Neural cell (in vitro differentiated cells): ENCODE results near the gene MXD1. TPM values are rescaled to one million over a fixed set of nuclear protein-coding genes. Genes with fewer than 3 reads are reported as not detected.

ENCODE experiments used
- H2AFZ ChIP-seq: fragments of 200-600, 300-800 bp; sonication (generic), shearing (Covaris generic); 2 replicates; pipeline ENCODE4 v1.6.0; 2014; ENCODE audit warnings: low read depth, mild to moderate bottlenecking, antibody characterized with exemption, low read length, moderate library complexity
- H3F3A ChIP-seq: fragments of 200-600 bp; shearing (Covaris generic); 2 replicates; pipeline ENCODE4 v1.6.1; 2016; ENCODE audit warnings: mild to moderate bottlenecking, moderate library complexity, mixed read lengths, antibody characterized with exemption, low read length; ENCODE audit not compliant: insufficient read depth, poor library complexity, severe bottlenecking
- H3K27ac ChIP-seq: fragments of 200-600, 300-800 bp; sonication (generic), shearing (Covaris generic); 2 replicates; pipeline ENCODE4 v1.5.1; 2014; ENCODE audit warnings: mild to moderate bottlenecking, low read length, moderate library complexity
- H3K27me3 ChIP-seq: fragments of 300-800, 200-600 bp; sonication (generic), shearing (Covaris generic); 2 replicates; pipeline ENCODE4 v1.6.0; 2014; ENCODE audit warnings: mild to moderate bottlenecking, low read depth, low read length, moderate library complexity; ENCODE audit not compliant: insufficient read depth
- H3K36me3 ChIP-seq: fragments of 300-800, 200-600 bp; sonication (generic), shearing (Covaris generic); 2 replicates; pipeline ENCODE4 v1.5.1; 2014; ENCODE audit warnings: mild to moderate bottlenecking, antibody characterized with exemption, low read length, moderate library complexity; ENCODE audit not compliant: insufficient read depth
- H3K4me2 ChIP-seq: fragments of 300-800, 200-600 bp; sonication (generic), shearing (Covaris generic); 2 replicates; pipeline ENCODE4 v1.6.0; 2014; ENCODE audit warnings: mild to moderate bottlenecking, low read length
- H3K4me3 ChIP-seq: fragments of 300-800, 200-600 bp; sonication (generic), shearing (Covaris generic); 2 replicates; pipeline ENCODE4 v1.5.1; 2014; ENCODE audit warnings: mild to moderate bottlenecking, low read length, moderate library complexity
- H3K79me2 ChIP-seq: fragments of 200-600 bp; shearing (Covaris generic); replicated peaks from 2 replicates; pipeline ENCODE4 v1.6.0; 2014; ENCODE audit warnings: mild to moderate bottlenecking, low read length, moderate library complexity; ENCODE audit not compliant: insufficient read depth
- H3K9ac ChIP-seq: fragments of 300-800, 200-600 bp; sonication (generic), shearing (Covaris generic); 2 replicates; pipeline ENCODE4 v1.6.1; 2016; ENCODE audit warnings: mild to moderate bottlenecking, low read length, mixed read lengths
- H3K9me2 ChIP-seq: fragments of 200-600 bp; shearing (Covaris generic); 2 replicates; pipeline ENCODE4 v1.6.1; 2016; ENCODE audit warnings: mild to moderate bottlenecking, low read length, mixed read lengths; ENCODE audit not compliant: insufficient read depth
- H3K9me3 ChIP-seq: fragments of 200-600, 300-800 bp; sonication (generic), shearing (Covaris generic); 2 replicates; pipeline ENCODE4 v1.6.1; 2016; ENCODE audit warnings: mild to moderate bottlenecking, mixed run types, low read length, moderate library complexity, mixed read lengths
- H4K20me1 ChIP-seq: fragments of 200-600 bp; shearing (Covaris generic); 2 replicates; pipeline ENCODE4 v1.6.1; 2016; ENCODE audit warnings: mild to moderate bottlenecking, mixed run types; ENCODE audit not compliant: insufficient read depth
- EP300 ChIP-seq: fragments of 450-650 bp; conservative IDR thresholded peaks from 2 replicates; pipeline ENCODE4 v1.6.1; 2014; ENCODE audit warnings: antibody characterized with exemption, mild to moderate bottlenecking, moderate library complexity; ENCODE audit not compliant: poor library complexity, severe bottlenecking
- EZH2 ChIP-seq: fragments of 200-600, 300-800 bp; shearing (Covaris generic), sonication (generic); IDR thresholded peaks from 2 replicates; pipeline ENCODE4 v1.6.1; 2014; ENCODE audit warnings: antibody characterized with exemption, low read length, borderline replicate concordance, mild to moderate bottlenecking; ENCODE audit not compliant: insufficient read depth, poor library complexity, severe bottlenecking
- MXI1 ChIP-seq: fragments of 450-650 bp; conservative IDR thresholded peaks from 2 replicates; pipeline ENCODE4 v1.6.1; 2014; ENCODE audit warnings: antibody characterized with exemption, mild to moderate bottlenecking; ENCODE audit not compliant: poor library complexity, severe bottlenecking
- POLR2AphosphoS5 ChIP-seq: IDR thresholded peaks from 2 replicates; pipeline ENCODE4 v1.6.1; 2012
- RAD21 ChIP-seq: fragments of 450-650 bp; conservative IDR thresholded peaks from 2 replicates; pipeline ENCODE4 v1.6.1; 2014; ENCODE audit warnings: antibody characterized with exemption, mild to moderate bottlenecking, moderate library complexity
- SMC3 ChIP-seq: fragments of 450-650 bp; conservative IDR thresholded peaks from 2 replicates; pipeline ENCODE4 v1.6.1; 2014; ENCODE audit warnings: antibody characterized with exemption, mild to moderate bottlenecking, moderate library complexity; ENCODE audit not compliant: poor library complexity
- TAF1 ChIP-seq: IDR thresholded peaks from 2 replicates; pipeline ENCODE4 v1.6.1; 2012; ENCODE audit warnings: low read depth
- polyA plus RNA-seq: library from polyadenylated mRNA; depleted of rRNA; stranded (reverse); fragments of >200 nt; gene quantifications from 2 replicates; pipeline ENCODE4 v1.2.3, GENCODE V29; 2014
- TF ChIP-seq, protein P1 (sequence below): fragments of 450-650 bp; IDR thresholded peaks from 2 replicates; pipeline ENCODE4 v1.5.1; 2014; ENCODE audit warnings: antibody characterized with exemption, mild to moderate bottlenecking, moderate library complexity; ENCODE audit not compliant: poor library complexity, severe bottlenecking
- TF ChIP-seq, protein P2 (sequence below): IDR thresholded peaks from 2 replicates; pipeline ENCODE4 v1.6.1; 2012; ENCODE audit warnings: borderline replicate concordance

The MXD1 gene
- polyA plus RNA-seq, 1 donor from 2014 or later: 16.4 TPM

DNA sequence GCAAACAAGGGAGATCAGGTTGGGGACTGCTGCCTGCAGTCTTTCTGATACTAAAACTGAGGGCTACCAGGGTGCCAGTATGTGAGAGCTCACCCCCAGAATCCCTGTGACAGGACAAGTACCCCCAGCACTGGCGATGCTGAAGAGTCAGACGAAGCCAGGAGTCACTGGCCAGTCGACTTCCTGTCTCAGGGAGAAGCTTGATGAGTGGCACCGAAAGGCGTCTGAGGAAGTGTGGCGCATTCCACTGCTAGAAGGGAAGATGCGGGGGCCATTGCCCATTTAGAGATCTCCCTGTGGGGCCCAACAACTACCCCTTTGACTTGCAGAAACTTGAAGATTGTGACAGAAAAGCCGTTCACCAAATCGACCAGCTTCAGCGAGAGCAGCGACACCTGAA is 22.0 kb downstream of the MXD1 start:
- TF ChIP-seq, protein P1, sequence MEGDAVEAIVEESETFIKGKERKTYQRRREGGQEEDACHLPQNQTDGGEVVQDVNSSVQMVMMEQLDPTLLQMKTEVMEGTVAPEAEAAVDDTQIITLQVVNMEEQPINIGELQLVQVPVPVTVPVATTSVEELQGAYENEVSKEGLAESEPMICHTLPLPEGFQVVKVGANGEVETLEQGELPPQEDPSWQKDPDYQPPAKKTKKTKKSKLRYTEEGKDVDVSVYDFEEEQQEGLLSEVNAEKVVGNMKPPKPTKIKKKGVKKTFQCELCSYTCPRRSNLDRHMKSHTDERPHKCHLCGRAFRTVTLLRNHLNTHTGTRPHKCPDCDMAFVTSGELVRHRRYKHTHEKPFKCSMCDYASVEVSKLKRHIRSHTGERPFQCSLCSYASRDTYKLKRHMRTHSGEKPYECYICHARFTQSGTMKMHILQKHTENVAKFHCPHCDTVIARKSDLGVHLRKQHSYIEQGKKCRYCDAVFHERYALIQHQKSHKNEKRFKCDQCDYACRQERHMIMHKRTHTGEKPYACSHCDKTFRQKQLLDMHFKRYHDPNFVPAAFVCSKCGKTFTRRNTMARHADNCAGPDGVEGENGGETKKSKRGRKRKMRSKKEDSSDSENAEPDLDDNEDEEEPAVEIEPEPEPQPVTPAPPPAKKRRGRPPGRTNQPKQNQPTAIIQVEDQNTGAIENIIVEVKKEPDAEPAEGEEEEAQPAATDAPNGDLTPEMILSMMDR: no peak
- no peak for TF ChIP-seq EZH2
- TF ChIP-seq RAD21: no peak
- no peak for TF ChIP-seq SMC3
- no peak for TF ChIP-seq POLR2AphosphoS5
- no peak for TF ChIP-seq MXI1
- no peak for TF ChIP-seq TAF1
- no peak for TF ChIP-seq EP300
- TF ChIP-seq, protein P2, sequence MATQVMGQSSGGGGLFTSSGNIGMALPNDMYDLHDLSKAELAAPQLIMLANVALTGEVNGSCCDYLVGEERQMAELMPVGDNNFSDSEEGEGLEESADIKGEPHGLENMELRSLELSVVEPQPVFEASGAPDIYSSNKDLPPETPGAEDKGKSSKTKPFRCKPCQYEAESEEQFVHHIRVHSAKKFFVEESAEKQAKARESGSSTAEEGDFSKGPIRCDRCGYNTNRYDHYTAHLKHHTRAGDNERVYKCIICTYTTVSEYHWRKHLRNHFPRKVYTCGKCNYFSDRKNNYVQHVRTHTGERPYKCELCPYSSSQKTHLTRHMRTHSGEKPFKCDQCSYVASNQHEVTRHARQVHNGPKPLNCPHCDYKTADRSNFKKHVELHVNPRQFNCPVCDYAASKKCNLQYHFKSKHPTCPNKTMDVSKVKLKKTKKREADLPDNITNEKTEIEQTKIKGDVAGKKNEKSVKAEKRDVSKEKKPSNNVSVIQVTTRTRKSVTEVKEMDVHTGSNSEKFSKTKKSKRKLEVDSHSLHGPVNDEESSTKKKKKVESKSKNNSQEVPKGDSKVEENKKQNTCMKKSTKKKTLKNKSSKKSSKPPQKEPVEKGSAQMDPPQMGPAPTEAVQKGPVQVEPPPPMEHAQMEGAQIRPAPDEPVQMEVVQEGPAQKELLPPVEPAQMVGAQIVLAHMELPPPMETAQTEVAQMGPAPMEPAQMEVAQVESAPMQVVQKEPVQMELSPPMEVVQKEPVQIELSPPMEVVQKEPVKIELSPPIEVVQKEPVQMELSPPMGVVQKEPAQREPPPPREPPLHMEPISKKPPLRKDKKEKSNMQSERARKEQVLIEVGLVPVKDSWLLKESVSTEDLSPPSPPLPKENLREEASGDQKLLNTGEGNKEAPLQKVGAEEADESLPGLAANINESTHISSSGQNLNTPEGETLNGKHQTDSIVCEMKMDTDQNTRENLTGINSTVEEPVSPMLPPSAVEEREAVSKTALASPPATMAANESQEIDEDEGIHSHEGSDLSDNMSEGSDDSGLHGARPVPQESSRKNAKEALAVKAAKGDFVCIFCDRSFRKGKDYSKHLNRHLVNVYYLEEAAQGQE: no peak
- no peak overlapping the region for H3K27ac ChIP-seq
- H3K9me3 ChIP-seq: no peaks in the 10 kb centered on the region
- peaks cover 6% of the 10 kb centered on the region for H3K36me3 ChIP-seq
- no peaks in the 10 kb centered on the region for H3K27me3 ChIP-seq
- no peak overlapping the region for H3K4me3 ChIP-seq
- no peaks in the 10 kb centered on the region for H3K79me2 ChIP-seq
- no peaks in the 10 kb centered on the region for H3F3A ChIP-seq
- H3K9me2 ChIP-seq: no peaks in the 10 kb centered on the region
- H3K4me2 ChIP-seq: no peak overlapping the region
- no peaks in the 10 kb centered on the region for H4K20me1 ChIP-seq
- no peak overlapping the region for H3K9ac ChIP-seq
- H2AFZ ChIP-seq: no peak overlapping the region

DNA sequence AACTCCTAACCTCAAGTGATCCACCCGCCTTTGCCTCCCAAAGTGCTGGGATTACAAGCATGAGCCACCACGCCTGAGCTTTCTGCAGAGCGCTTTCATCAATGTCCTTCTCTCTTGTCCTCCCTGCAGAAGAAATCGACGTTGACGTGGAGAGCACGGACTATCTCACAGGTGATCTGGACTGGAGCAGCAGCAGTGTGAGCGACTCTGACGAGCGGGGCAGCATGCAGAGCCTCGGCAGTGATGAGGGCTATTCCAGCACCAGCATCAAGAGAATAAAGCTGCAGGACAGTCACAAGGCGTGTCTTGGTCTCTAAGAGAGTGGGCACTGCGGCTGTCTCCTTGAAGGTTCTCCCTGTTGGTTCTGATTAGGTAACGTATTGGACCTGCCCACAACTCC is 23.1 kb downstream of the MXD1 start:
- Histone ChIP-seq H3K79me2 (no peaks in the 10 kb centered on the region), H3K4me3 (no peak overlapping the region), H2AFZ (no peak overlapping the region), H3F3A (no peaks in the 10 kb centered on the region), H3K9me2 (no peaks in the 10 kb centered on the region), H3K27me3 (no peaks in the 10 kb centered on the region), H3K27ac (no peak overlapping the region), H3K4me2 (no peak overlapping the region), H3K36me3 (peaks cover 6% of the 10 kb centered on the region), H3K9ac (no peak overlapping the region), H3K9me3 (no peaks in the 10 kb centered on the region), H4K20me1 (no peaks in the 10 kb centered on the region)
- TF ChIP-seq EZH2 (no peak), TAF1 (no peak), EP300 (no peak), SMC3 (no peak), RAD21 (no peak)
- TF ChIP-seq, protein P1: no peak
